ENCODE data around the gene CNTNAP2.

- TF ChIP-seq POLR2A (IDR thresholded peaks at IDR 0.05; ENCODE audit: low read depth, low read length) (no peak), TAF1 (IDR thresholded peaks at IDR 0.05; ENCODE audit: low read depth, low read length) (no peak), POU2F2 (IDR thresholded peaks at IDR 0.05; ENCODE audit: low read depth, low read length) (no peak), SPI1 (IDR thresholded peaks at IDR 0.05; ENCODE audit: low read depth, low read length) (no peak), POLR2AphosphoS5 (IDR thresholded peaks at IDR 0.05; ENCODE audit: low read depth, low read length) (no peak)
Observed at GRCh38 chr7:148011753-148012152, 1895.2 kb downstream of the CNTNAP2 start.
